Tibial artery (tissue), 4 donors: ENCODE measurements around the gene EFNA5.

Source experiments
- DNase-seq, 2 donors: peaks; one replicate each; pipeline ENCODE4 v3.0.0-alpha.2; 2019
- H3K27ac ChIP-seq, 2 donors: fragments of 200-600 bp; sonication (generic) in 1 of 2; 1 replicate in 1 of 2; 2 replicates in 1 of 2; pipeline ENCODE4 v1.5.1; 2018 to 2019; ENCODE audit warnings: mild to moderate bottlenecking in 1 of 2
- H3K27me3 ChIP-seq, 2 donors: fragments of 200-600 bp; sonication (generic) in 1 of 2; one replicate each; pipeline versions ENCODE4 v1.5.1 to v1.6.0; 2016 to 2019
- H3K36me3 ChIP-seq, 3 donors: fragments of 200-600 bp; sonication (generic) in 2 of 3; one replicate each; pipeline ENCODE4 v1.5.1; 2016 to 2019; ENCODE audit warnings: mild to moderate bottlenecking in 2 of 3
- H3K4me1 ChIP-seq, 4 donors: fragments of 200-600 bp; sonication (generic) in 2 of 4; 1 replicate in 3 of 4; 2 replicates in 1 of 4; pipeline ENCODE4 v1.5.1; 2016 to 2019
- H3K4me3 ChIP-seq, 2 donors: fragments of 200-600 bp; sonication (generic) in 1 of 2; 1 replicate in 1 of 2; 2 replicates in 1 of 2; pipeline ENCODE4 v1.5.1; 2018 to 2019; ENCODE audit warnings: mild to moderate bottlenecking in 2 of 2
- H3K9me3 ChIP-seq, 3 donors: fragments of 200-600 bp; sonication (generic) in 1 of 3; one replicate each; pipeline ENCODE4 v1.5.1; 2016 to 2019
- intact Hi-C: fragments of 100-400 bp; cut with DNase I; formaldehyde crosslinking; loops from one replicate; pipeline ENCODE4 v1.15.0; 2023; ENCODE audit warnings: low total_unique reads
- TF ChIP-seq, protein P1 (sequence below), 2 experiments: fragments of 200-600 bp in 1 of 2; fragments of 450-650 bp in 1 of 2; IDR thresholded peaks; one replicate each; pipeline ENCODE4 v1.5.1; 2017 to 2019; ENCODE audit warnings: antibody characterized with exemption in 2 of 2, mild to moderate bottlenecking in 1 of 2, moderate library complexity in 1 of 2

The EFNA5 gene

DNA sequence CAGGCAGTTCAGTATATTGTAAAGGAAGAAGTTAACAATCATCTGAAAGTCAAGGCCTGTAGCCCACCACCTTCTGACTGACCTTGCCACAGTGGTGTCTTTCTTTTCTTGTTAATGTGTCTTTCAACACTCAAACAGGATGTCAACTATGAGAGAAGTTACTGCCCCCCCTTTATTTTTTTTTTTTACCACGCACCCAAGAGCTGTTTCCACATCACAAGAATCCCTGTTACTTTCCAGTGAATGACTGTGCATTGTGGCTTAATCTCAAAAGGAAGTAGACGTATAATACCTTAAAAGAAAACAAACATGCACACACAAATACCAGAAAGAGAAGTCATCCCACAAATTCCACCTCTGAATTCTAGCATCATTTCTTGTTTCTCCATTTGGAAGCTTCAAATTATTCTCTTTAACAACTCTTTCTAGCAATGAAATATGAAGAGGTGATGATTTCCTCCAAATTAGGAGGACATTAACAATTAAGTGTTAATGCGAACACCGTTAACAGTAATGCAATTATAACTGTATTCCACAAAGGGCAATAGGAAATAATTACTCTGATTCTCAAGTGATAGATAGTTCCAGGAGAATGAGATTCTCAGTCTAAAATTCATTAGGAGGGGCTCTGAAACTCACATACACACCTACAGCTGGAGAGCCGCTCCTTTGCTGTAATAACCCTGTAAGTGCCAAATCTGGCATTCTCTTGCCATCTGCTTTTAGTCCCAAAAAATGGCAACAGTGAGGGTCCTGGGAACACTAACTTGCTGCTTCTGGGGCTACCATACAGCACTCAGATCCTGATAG lies 201.0 kb downstream of the EFNA5 start:
- H3K27ac ChIP-seq: no peak overlapping the region
- TF ChIP-seq, protein P1, sequence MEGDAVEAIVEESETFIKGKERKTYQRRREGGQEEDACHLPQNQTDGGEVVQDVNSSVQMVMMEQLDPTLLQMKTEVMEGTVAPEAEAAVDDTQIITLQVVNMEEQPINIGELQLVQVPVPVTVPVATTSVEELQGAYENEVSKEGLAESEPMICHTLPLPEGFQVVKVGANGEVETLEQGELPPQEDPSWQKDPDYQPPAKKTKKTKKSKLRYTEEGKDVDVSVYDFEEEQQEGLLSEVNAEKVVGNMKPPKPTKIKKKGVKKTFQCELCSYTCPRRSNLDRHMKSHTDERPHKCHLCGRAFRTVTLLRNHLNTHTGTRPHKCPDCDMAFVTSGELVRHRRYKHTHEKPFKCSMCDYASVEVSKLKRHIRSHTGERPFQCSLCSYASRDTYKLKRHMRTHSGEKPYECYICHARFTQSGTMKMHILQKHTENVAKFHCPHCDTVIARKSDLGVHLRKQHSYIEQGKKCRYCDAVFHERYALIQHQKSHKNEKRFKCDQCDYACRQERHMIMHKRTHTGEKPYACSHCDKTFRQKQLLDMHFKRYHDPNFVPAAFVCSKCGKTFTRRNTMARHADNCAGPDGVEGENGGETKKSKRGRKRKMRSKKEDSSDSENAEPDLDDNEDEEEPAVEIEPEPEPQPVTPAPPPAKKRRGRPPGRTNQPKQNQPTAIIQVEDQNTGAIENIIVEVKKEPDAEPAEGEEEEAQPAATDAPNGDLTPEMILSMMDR (IDR thresholded peaks at IDR 0.05): no peak

DNA sequence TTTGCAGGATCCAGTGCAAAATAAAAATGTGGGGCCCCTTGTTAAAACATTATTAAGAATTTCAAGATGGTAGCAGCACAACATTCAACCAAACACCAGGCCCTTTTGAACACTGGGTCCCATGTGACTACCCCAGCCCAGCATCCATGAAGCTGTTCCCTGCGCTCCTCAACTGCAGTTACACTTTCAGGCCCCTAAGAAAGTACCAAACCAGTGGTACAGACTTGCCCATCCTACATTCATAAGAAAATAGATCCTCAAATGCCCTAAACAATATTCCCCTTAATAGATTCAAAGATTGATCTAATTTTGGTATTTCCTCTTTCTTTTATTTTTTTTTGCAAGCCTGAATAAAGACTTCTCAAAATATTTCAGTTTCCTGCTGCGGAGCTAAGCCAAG lies 201.7 kb downstream of the EFNA5 start:
- TF ChIP-seq, protein P1 (IDR thresholded peaks at IDR 0.05): no peak
- H3K27ac ChIP-seq: no peak overlapping the region

More for the DNA sequence above, 201.0 kb downstream of the EFNA5 start:
- intact Hi-C loops: no loop called here
- Histone ChIP-seq H3K27me3 (no peaks in the 10 kb centered on the region), H3K4me3 (no peak overlapping the region), H3K36me3 (no peaks in the 10 kb centered on the region), H3K9me3 (no peaks in the 10 kb centered on the region), H3K4me1 (peaks cover 0 to 25% (median 14%) of the 10 kb centered on the region in 4 donors)
- DNase-seq: no peak

DNA sequence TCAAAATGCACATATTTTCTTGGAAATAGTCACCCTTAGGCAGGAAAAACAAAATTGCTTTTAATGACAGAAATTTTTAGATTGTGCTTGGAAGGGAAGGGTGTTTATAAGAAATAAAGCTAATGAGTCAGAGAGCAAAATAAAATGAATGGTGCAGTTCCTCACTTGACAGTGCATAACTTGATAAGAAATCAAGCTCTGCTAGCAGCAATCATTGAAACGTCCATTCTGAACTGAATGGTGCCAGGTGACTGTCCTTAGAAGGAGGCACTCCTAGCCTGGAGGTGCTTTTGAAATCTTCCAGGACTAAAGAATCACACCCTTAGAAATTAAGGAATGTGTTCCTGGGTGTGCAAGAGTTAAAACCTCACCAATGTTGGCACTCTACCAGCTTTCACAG lies 202.5 kb downstream of the EFNA5 start:
- no peak overlapping the region for H3K4me3 ChIP-seq
- DNase-seq: no peak
- intact Hi-C loops: no loop called here
- peaks cover 0 to 25% (median 14%) of the 10 kb centered on the region in 4 donors for H3K4me1 ChIP-seq
- TF ChIP-seq, protein P1 (IDR thresholded peaks at IDR 0.05): no peak
- H3K27me3 ChIP-seq: no peaks in the 10 kb centered on the region
- H3K27ac ChIP-seq: no peak overlapping the region
- no peaks in the 10 kb centered on the region for H3K36me3 ChIP-seq
- H3K9me3 ChIP-seq: no peaks in the 10 kb centered on the region

More for the DNA sequence above, 201.7 kb downstream of the EFNA5 start:
- H3K36me3 ChIP-seq: no peaks in the 10 kb centered on the region
- H3K27me3 ChIP-seq: no peaks in the 10 kb centered on the region
- no peak for DNase-seq
- no peaks in the 10 kb centered on the region for H3K9me3 ChIP-seq
- intact Hi-C loops: no loop called here
- H3K4me3 ChIP-seq: no peak overlapping the region
- peaks cover 0 to 25% (median 14%) of the 10 kb centered on the region in 4 donors for H3K4me1 ChIP-seq

DNA sequence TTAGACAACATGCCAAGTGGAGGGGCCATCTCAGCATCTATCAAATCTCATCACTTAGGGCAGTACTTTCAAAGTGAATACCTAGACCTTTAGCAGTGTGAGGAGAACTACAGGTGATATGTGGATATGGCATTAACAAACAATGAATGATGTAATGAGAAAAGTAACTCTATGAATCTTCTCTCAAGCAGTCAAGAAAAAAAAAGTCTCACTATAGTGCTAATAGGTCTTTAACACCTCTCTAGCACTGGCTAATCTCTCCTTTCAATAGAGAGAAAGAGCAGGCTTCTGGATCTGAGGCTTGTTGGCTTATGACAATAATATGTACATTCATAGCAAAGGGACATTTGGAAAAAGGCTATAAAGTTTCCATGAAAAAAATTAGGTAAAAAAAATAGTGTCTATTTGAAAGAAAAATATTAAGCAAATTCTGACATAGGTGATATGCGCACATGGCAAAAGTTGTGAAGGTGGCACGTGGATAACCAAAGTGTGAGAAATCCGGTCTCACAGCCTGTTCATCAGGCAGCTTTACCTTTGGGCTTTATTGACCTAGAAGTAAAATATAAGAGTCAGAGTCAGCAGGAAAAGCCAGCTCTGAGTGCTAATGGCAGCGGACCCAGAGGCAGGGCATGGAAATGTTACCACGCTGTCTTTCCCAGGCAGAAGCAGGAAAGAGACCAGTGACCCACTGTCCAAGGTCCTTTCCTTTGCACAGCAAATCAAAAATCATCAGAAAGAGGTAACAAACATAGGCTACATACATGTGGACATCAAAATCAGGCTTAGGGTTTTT lies 203.4 kb downstream of the EFNA5 start:
- no peaks in the 10 kb centered on the region for H3K9me3 ChIP-seq
- no peak overlapping the region for H3K27ac ChIP-seq
- TF ChIP-seq, protein P1 (IDR thresholded peaks at IDR 0.05): no peak
- no peak for DNase-seq
- H3K36me3 ChIP-seq: no peaks in the 10 kb centered on the region
- H3K4me1 ChIP-seq: peaks cover 0 to 25% (median 14%) of the 10 kb centered on the region in 4 donors
- H3K4me3 ChIP-seq: no peak overlapping the region
- no peaks in the 10 kb centered on the region for H3K27me3 ChIP-seq
- intact Hi-C loops: no loop called here

DNA sequence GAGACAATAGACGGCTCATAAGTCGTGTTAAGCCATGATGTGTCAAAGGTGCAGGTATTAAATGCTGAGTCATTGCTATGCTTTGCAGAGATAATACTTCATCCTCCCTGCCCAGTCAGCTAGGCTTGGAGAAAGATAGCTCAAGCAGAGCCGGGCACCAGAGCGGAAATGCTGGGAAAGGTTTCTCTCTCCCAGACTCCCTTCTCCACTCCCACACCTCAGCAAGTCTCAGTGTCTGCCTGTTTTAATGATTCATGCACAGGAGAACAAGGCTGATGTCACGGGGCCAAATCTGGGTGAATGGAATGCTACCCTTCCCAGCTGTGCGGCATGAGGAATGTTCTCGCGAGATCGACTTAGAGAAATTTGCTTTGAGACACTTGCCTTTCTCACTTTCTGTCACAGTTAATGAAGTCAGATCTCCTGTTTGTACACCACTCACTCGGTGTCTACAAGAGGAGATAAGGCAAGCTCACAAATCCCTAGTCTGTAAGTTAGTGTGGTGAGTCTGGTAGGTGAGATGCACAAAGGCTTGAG lies 204.4 kb downstream of the EFNA5 start:
- Histone ChIP-seq H3K4me1 (peaks cover 0 to 25% (median 14%) of the 10 kb centered on the region in 4 donors), H3K36me3 (no peaks in the 10 kb centered on the region), H3K9me3 (no peaks in the 10 kb centered on the region), H3K4me3 (no peak overlapping the region), H3K27me3 (no peaks in the 10 kb centered on the region), H3K27ac (no peak overlapping the region)
- DNase-seq: no peak
- intact Hi-C loops: no loop called here
- TF ChIP-seq, protein P1 (IDR thresholded peaks at IDR 0.05): no peak
